Transverse colon (tissue), 4 donors: ENCODE results near the gene MAOB.

ENCODE experiments used
- CTCF ChIP-seq, 5 experiments: fragments of 200-600 bp in 3 of 5; fragments of 450-650 bp in 2 of 5; sonication (generic) in 3 of 5; IDR thresholded peaks; 1 replicate in 2 of 5; 2 replicates in 3 of 5; pipeline ENCODE4 v1.5.1; 2016 to 2017; ENCODE audit warnings: antibody characterized with exemption in 5 of 5, inconsistent platforms in 3 of 5, mild to moderate bottlenecking in 2 of 5, moderate library complexity in 1 of 5
- EP300 ChIP-seq: sonication (generic); formaldehyde crosslinking; IDR thresholded peaks from one replicate; pipeline ENCODE4 v1.6.1; 2017; ENCODE audit warnings: antibody characterized with exemption, low read depth
- POLR2A ChIP-seq: fragments of 450-650 bp; IDR thresholded peaks from one replicate; pipeline ENCODE4 v1.6.1; 2016; ENCODE audit warnings: antibody characterized with exemption, mild to moderate bottlenecking, moderate library complexity
- POLR2AphosphoS5 ChIP-seq, 3 donors: sonication (generic); formaldehyde crosslinking; IDR thresholded peaks; one replicate each; pipeline ENCODE4 v1.6.1; 2016; ENCODE audit warnings: antibody characterized with exemption in 3 of 3

GRCh38 chrX:43716696-43717095, 165.6 kb downstream of the MAOB start:
- no peak for TF ChIP-seq CTCF (IDR thresholded peaks at IDR 0.05)
- no peak for TF ChIP-seq POLR2A
- TF ChIP-seq POLR2AphosphoS5 (IDR thresholded peaks at IDR 0.05) = no peak
- TF ChIP-seq EP300 = no peak
